ENCODE results near the gene PALD1.

Gene PALD1

GRCh38 chr10:70478191-70479164, at the start of gene PALD1:
Gene PALD1, plus strand, starts transcription at chr10:70478767. Its CDS starts 47,185 bp downstream, at chr10:70525952.
- H3K4me1 Mint-ChIP-seq (ENCODE audit: low read depth) = peaks cover 28% of the 10 kb centered on the region
- H3K27ac Mint-ChIP-seq = peak within 1 kb of the TSS; percentile 62
- peaks cover 54% of the 10 kb centered on the region for H3K27me3 Mint-ChIP-seq (ENCODE audit: low read depth)
- H3K9me3 Mint-ChIP-seq = no peaks in the 10 kb centered on the region
- H3K4me3 Mint-ChIP-seq = peak within 1 kb of the TSS; percentile 74
- H3K36me3 Mint-ChIP-seq (ENCODE audit: low read depth) = no peaks in the 10 kb centered on the region
- DNase-seq (ENCODE audit: low spot score) = peak; percentile 56

- H3K27ac Mint-ChIP-seq = no peak overlapping the region
- no peaks in the 10 kb centered on the region for H3K9me3 Mint-ChIP-seq
- no peaks in the 10 kb centered on the region for H3K27me3 Mint-ChIP-seq (ENCODE audit: low read depth)
- peaks cover 20% of the 10 kb centered on the region for H3K4me1 Mint-ChIP-seq (ENCODE audit: low read depth)
- DNase-seq (ENCODE audit: low spot score) = no peak
- H3K4me3 Mint-ChIP-seq = no peak overlapping the region
- H3K36me3 Mint-ChIP-seq (ENCODE audit: low read depth) = peaks cover 12% of the 10 kb centered on the region
These were observed 47.8 kb upstream of the PALD1 start for GRCh38 chr10:70430493-70431445.

- DNase-seq (ENCODE audit: low spot score) = no peak
- Mint-ChIP-seq H3K9me3 (no peaks in the 10 kb centered on the region), H3K4me1 (ENCODE audit: low read depth) (peaks cover 20% of the 10 kb centered on the region), H3K36me3 (ENCODE audit: low read depth) (peaks cover 11% of the 10 kb centered on the region), H3K4me3 (peak overlapping the region; percentile 87), H3K27me3 (ENCODE audit: low read depth) (no peaks in the 10 kb centered on the region), H3K27ac (peak overlapping the region; percentile 36)
These were observed 46.5 kb upstream of the PALD1 start for GRCh38 chr10:70432101-70432500.

- Mint-ChIP-seq H3K27me3 (ENCODE audit: low read depth) (peaks cover 4% of the 10 kb centered on the region), H3K36me3 (ENCODE audit: low read depth) (peaks cover 11% of the 10 kb centered on the region), H3K9me3 (no peaks in the 10 kb centered on the region), H3K27ac (peak overlapping the region; percentile 80), H3K4me1 (ENCODE audit: low read depth) (peaks cover 20% of the 10 kb centered on the region), H3K4me3 (peak overlapping the region; percentile 87)
- DNase-seq (ENCODE audit: low spot score) = no peak
These were observed 45.9 kb upstream of the PALD1 start for GRCh38 chr10:70432561-70433263.

- Mint-ChIP-seq H3K4me1 (ENCODE audit: low read depth) (peaks cover 20% of the 10 kb centered on the region), H3K27ac (no peak overlapping the region), H3K36me3 (ENCODE audit: low read depth) (peaks cover 9% of the 10 kb centered on the region), H3K27me3 (ENCODE audit: low read depth) (peaks cover 11% of the 10 kb centered on the region), H3K9me3 (no peaks in the 10 kb centered on the region), H3K4me3 (no peak overlapping the region)
- DNase-seq (ENCODE audit: low spot score) = no peak
These were observed 44.8 kb upstream of the PALD1 start for GRCh38 chr10:70433581-70434280.

GRCh38 chr10:70435241-70436085, 43.1 kb upstream of the PALD1 start:
- H3K9me3 Mint-ChIP-seq = no peaks in the 10 kb centered on the region
- no peak overlapping the region for H3K27ac Mint-ChIP-seq
- H3K36me3 Mint-ChIP-seq (ENCODE audit: low read depth) = peaks cover 6% of the 10 kb centered on the region
- peaks cover 20% of the 10 kb centered on the region for H3K4me1 Mint-ChIP-seq (ENCODE audit: low read depth)
- H3K4me3 Mint-ChIP-seq = no peak overlapping the region
- H3K27me3 Mint-ChIP-seq (ENCODE audit: low read depth) = peaks cover 27% of the 10 kb centered on the region
- DNase-seq (ENCODE audit: low spot score) = no peak

- Mint-ChIP-seq H3K9me3 (no peaks in the 10 kb centered on the region), H3K27me3 (ENCODE audit: low read depth) (peaks cover 44% of the 10 kb centered on the region), H3K4me3 (no peak overlapping the region), H3K4me1 (ENCODE audit: low read depth) (peaks cover 16% of the 10 kb centered on the region), H3K36me3 (ENCODE audit: low read depth) (peaks cover 2% of the 10 kb centered on the region), H3K27ac (no peak overlapping the region)
- DNase-seq (ENCODE audit: low spot score) = no peak
These were observed 40.8 kb upstream of the PALD1 start for GRCh38 chr10:70437721-70438120.

- Mint-ChIP-seq H3K4me3 (peak overlapping the region; percentile 75), H3K36me3 (ENCODE audit: low read depth) (no peaks in the 10 kb centered on the region), H3K9me3 (no peaks in the 10 kb centered on the region), H3K27ac (no peak overlapping the region), H3K27me3 (ENCODE audit: low read depth) (peaks cover 63% of the 10 kb centered on the region), H3K4me1 (ENCODE audit: low read depth) (peaks cover 5% of the 10 kb centered on the region)
- DNase-seq (ENCODE audit: low spot score) = no peak
These were observed 38.0 kb upstream of the PALD1 start for GRCh38 chr10:70440296-70441160.

GRCh38 chr10:70441161-70441894, 37.2 kb upstream of the PALD1 start, which contains the start of gene NODAL:
Gene NODAL, minus strand, starts transcription at chr10:70441681. Its CDS starts 14 bp downstream, at chr10:70441667.
- peak within 1 kb of the TSS; percentile 75 for H3K4me3 Mint-ChIP-seq
- H3K9me3 Mint-ChIP-seq = no peaks in the 10 kb centered on the region
- no peak for DNase-seq (ENCODE audit: low spot score)
- peaks cover 5% of the 10 kb centered on the region for H3K4me1 Mint-ChIP-seq (ENCODE audit: low read depth)
- H3K27me3 Mint-ChIP-seq (ENCODE audit: low read depth) = peaks cover 63% of the 10 kb centered on the region
- H3K36me3 Mint-ChIP-seq (ENCODE audit: low read depth) = no peaks in the 10 kb centered on the region
- H3K27ac Mint-ChIP-seq = no peak within 1 kb of the TSS

GRCh38 chr10:70441895-70442309, 36.7 kb upstream of the PALD1 start:
- H3K4me1 Mint-ChIP-seq (ENCODE audit: low read depth) = peaks cover 5% of the 10 kb centered on the region
- H3K27ac Mint-ChIP-seq = no peak overlapping the region
- no peak for DNase-seq (ENCODE audit: low spot score)
- no peaks in the 10 kb centered on the region for H3K9me3 Mint-ChIP-seq
- H3K36me3 Mint-ChIP-seq (ENCODE audit: low read depth) = no peaks in the 10 kb centered on the region
- H3K27me3 Mint-ChIP-seq (ENCODE audit: low read depth) = peaks cover 65% of the 10 kb centered on the region
- H3K4me3 Mint-ChIP-seq = no peak overlapping the region

GRCh38 chr10:70442332-70442988, 36.1 kb upstream of the PALD1 start:
- H3K27ac Mint-ChIP-seq = no peak overlapping the region
- no peak for DNase-seq (ENCODE audit: low spot score)
- H3K4me1 Mint-ChIP-seq (ENCODE audit: low read depth) = peaks cover 5% of the 10 kb centered on the region
- no peak overlapping the region for H3K4me3 Mint-ChIP-seq
- H3K27me3 Mint-ChIP-seq (ENCODE audit: low read depth) = peaks cover 64% of the 10 kb centered on the region
- no peaks in the 10 kb centered on the region for H3K9me3 Mint-ChIP-seq
- no peaks in the 10 kb centered on the region for H3K36me3 Mint-ChIP-seq (ENCODE audit: low read depth)

All from T-helper 2 cell treated with Interferon-gamma antibody and Interleukin-4, amounts not matched to agents 5 μg/mL and 100 μg/mL, for 36 hours (primary cell).